ENCODE results near the gene ABI2.
"Not testable (repeated sequence)": the region's sequence is repeated elsewhere in the genome, so short reads cannot be mapped to it uniquely, and the experiment has no call there.

The ABI2 gene

GRCh38 chr2:203327901-203328759 is at the start of gene ABI2:
Gene ABI2 (plus strand): TSS chr2:203328394. CDS start chr2:203328515, 121 bp downstream.
- peak; percentile 83 for DNase-seq

GRCh38 chr2:203279288-203279687 is 48.9 kb upstream of the ABI2 start:
- DNase-seq, result no peak

- no peak for DNase-seq
These were observed 47.6 kb upstream of the ABI2 start for GRCh38 chr2:203280428-203281064.

GRCh38 chr2:203282101-203282500 is 46.1 kb upstream of the ABI2 start:
- DNase-seq, result no peak

- DNase-seq, result no peak
These were observed 41.7 kb upstream of the ABI2 start for GRCh38 chr2:203286532-203286931.

GRCh38 chr2:203301667-203302066 is 26.5 kb upstream of the ABI2 start:
- no peak for DNase-seq

GRCh38 chr2:203302586-203302985 is 25.6 kb upstream of the ABI2 start:
- not testable (repeated sequence) for DNase-seq

- no peak for DNase-seq
These were observed 17.3 kb upstream of the ABI2 start for GRCh38 chr2:203310688-203311436.

GRCh38 chr2:203326356-203326755 is 1.8 kb upstream of the ABI2 start:
- no peak for DNase-seq

- DNase-seq, result peak; percentile 36
These were observed 653 bp upstream of the ABI2 start for GRCh38 chr2:203327582-203327900.

- DNase-seq, result peak; percentile 49
These were observed 756 bp downstream of the ABI2 start for GRCh38 chr2:203328760-203329540.

- DNase-seq, result no peak
These were observed 2.2 kb downstream of the ABI2 start for GRCh38 chr2:203330434-203330833.

GRCh38 chr2:203338322-203338721 is 10.1 kb downstream of the ABI2 start:
- DNase-seq, result no peak

GRCh38 chr2:203340791-203341487 is 12.7 kb downstream of the ABI2 start:
- no peak for DNase-seq

GRCh38 chr2:203341741-203342310 is 13.6 kb downstream of the ABI2 start:
- DNase-seq, result no peak

GRCh38 chr2:203342374-203342773 is 14.2 kb downstream of the ABI2 start:
- DNase-seq, result not testable (repeated sequence)

- DNase-seq, result no peak
These were observed 16.5 kb downstream of the ABI2 start for GRCh38 chr2:203344667-203345066.

- DNase-seq, result no peak
These were observed 18.4 kb downstream of the ABI2 start for GRCh38 chr2:203346612-203347011.

- no peak for DNase-seq
These were observed 19.2 kb downstream of the ABI2 start for GRCh38 chr2:203347375-203347774.

GRCh38 chr2:203352604-203353255 is 24.5 kb downstream of the ABI2 start:
- no peak for DNase-seq

- DNase-seq, result no peak
These were observed 26.8 kb downstream of the ABI2 start for GRCh38 chr2:203354966-203355365.
